SK-N-SH treated with all-trans-retinoic acid at 6 μM for 48 hours (cell line): ENCODE data around the gene CGB3.

Experiments
- CREB5 ChIP-seq: fragments of 250-450 bp; sonication (Bioruptor Pico); IDR thresholded peaks from 2 replicates; pipeline ENCODE4 v1.5.1; 2020; ENCODE audit warnings: low read depth, mild to moderate bottlenecking, moderate library complexity
- CSDC2 ChIP-seq: fragments of 250-450 bp; sonication (Bioruptor Pico); IDR thresholded peaks from 2 replicates; pipeline ENCODE4 v1.5.0; 2020; ENCODE audit warnings: mild to moderate bottlenecking, moderate library complexity
- ESRRG ChIP-seq: fragments of 250-450 bp; sonication (Bioruptor Pico); IDR thresholded peaks from 2 replicates; pipeline ENCODE4 v1.6.1; 2021; ENCODE audit warnings: mild to moderate bottlenecking
- ISL1 ChIP-seq: fragments of 250-450 bp; sonication (Bioruptor Pico); IDR thresholded peaks from 2 replicates; pipeline ENCODE4 v2.1.2; 2022; ENCODE audit warnings: mild to moderate bottlenecking, moderate library complexity
- OSR1 ChIP-seq: fragments of 250-450 bp; sonication (Bioruptor Pico); IDR thresholded peaks from 2 replicates; pipeline ENCODE4 v1.8.0; 2022; ENCODE audit warnings: moderate library complexity, mild to moderate bottlenecking, inconsistent platforms
- PATZ1 ChIP-seq: fragments of 250-450 bp; sonication (Bioruptor Pico); IDR thresholded peaks from 2 replicates; pipeline ENCODE4 v1.8.0; 2020; ENCODE audit warnings: mild to moderate bottlenecking, moderate library complexity, borderline replicate concordance
- ZFP30 ChIP-seq: fragments of 450-650 bp; formaldehyde crosslinking; IDR thresholded peaks from 2 replicates; pipeline ENCODE4 v1.5.0; 2022; ENCODE audit warnings: mild to moderate bottlenecking, moderate library complexity
- ZNF565 ChIP-seq: fragments of 450-650 bp; formaldehyde crosslinking; conservative IDR thresholded peaks from 2 replicates; pipeline ENCODE4 v1.5.0; 2020; ENCODE audit warnings: low read depth, mild to moderate bottlenecking, moderate library complexity
- ZNF70 ChIP-seq: fragments of 450-650 bp; formaldehyde crosslinking; IDR thresholded peaks from 2 replicates; pipeline ENCODE4 v1.5.0; 2020; ENCODE audit warnings: mild to moderate bottlenecking, moderate library complexity
- ZNF8 ChIP-seq: fragments of 450-650 bp; formaldehyde crosslinking; IDR thresholded peaks from 2 replicates; pipeline ENCODE4 v1.5.0; 2020; ENCODE audit warnings: mild to moderate bottlenecking, moderate library complexity

DNA sequence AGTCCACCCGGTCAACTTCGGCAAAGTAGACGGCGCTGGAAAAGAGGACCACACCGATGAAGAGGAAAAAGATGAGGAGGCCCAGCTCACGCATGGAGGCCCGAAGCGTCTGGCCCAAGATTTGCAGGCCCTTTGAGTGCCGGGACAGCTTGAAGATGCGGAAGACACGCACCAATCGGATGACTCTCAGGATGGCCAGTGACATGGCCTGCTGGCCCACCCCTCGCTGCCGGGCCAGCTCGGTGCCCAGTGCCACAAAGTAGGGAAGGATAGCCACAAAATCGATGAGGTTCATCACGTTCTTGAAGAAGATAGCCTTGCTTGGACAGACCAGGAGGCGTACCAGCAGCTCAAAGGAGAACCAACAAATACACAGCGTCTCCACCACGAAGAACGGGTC, 46.3 kb upstream of the CGB3 start:
- no peak for TF ChIP-seq CSDC2
- no peak for TF ChIP-seq CREB5
- no peak for TF ChIP-seq OSR1 (CRISPR knock-in tag)
- TF ChIP-seq ISL1 = no peak
- no peak for TF ChIP-seq ZNF565 (CRISPR knock-in tag)
- no peak for TF ChIP-seq ESRRG (CRISPR knock-in tag)
- no peak for TF ChIP-seq ZFP30 (CRISPR knock-in tag)
- no peak for TF ChIP-seq ZNF8
- no peak for TF ChIP-seq ZNF70 (CRISPR knock-in tag)
- TF ChIP-seq PATZ1 (CRISPR knock-in tag) = no peak
